Measurements from ENCODE around the gene OTUB2. TPM values are rescaled to one million over a fixed set of nuclear protein-coding genes. Genes with fewer than 3 reads are reported as not detected.

Gene OTUB2
- total RNA-seq, 1 donor from 2014 or later: 6.4 TPM

- peak; percentile 88 for DNase-seq (ENCODE audit: low read depth)
These were observed 5.1 kb upstream of the OTUB2 start for GRCh38 chr14:94021001-94021400.

DNA sequence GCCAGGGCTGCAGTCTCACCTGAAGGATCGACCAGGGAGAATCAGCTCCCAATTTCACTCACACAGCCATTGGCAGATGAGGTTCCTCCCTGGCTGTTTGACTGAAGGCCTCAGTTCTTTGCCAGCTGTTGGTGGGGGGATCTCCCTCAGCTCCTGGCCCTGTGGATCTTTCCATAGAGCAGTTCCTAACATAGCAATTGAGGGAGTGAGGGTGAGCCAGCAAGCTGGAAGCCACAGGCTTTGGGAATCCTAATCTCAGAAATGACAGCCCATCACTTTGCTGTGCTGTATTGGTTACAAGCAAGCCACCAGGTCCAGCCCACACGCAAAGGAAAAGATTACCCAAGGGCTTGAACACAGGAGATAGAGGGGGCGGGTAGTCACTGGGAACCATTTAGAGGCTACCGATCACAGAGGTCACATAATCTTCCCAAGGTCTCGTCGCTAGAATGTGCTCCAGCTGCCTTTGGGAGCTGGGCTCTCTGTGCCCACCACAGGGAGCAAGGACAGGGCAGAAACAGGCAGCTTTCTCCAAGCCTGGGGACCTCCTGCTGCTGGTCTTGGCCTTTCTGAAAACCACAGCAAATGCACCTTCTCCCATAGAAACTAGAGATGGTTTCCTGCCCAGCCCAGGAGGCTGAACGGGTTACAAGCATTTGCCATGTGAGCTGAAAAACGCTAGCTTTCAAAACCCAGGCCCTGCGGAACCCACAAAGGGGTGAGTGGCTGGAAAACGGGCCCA lies 4.6 kb upstream of the OTUB2 start:
- no peak for DNase-seq (ENCODE audit: low read depth)

DNA sequence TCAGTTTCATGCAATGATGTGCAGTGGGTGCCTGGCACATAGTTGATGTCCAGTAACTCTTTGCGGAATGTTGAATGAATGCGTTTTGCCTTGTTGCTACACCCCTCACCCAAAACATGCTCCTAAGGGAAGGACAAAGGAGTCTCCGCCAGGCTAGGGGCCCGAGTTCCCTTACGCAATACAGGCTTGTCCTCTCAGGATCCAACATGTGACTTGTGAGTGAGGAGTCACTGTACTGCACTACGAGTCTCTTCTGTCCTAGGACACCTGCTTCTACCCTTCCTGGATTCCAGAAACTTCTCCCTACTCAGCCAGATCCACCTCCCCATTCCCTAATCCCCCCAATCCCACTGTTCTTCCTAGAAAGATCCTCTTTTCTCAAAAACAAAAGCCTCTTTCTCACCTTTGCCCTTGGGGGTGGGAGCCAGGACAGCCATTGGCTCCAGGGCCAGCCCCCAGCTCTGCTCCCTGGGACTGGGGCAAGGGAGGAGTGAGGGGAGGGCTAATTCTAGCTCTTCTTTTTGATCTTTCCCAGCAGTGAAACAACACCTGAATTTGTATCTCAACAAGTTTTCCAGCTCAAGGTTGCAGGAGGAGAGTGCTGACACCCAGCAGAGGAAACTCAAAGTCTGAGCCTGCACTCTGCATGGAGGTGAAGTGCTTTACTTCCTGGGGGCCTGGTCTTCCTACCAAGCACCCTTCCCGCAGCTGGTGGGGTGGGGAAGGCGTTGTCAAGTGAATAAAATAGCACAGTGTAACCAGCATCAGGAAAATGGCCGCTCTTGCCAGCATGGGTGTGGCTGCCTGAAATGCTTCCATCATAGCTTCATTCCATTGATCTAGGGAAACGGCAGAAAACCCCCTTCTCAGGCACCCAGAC lies 3.4 kb upstream of the OTUB2 start:
- DNase-seq (ENCODE audit: low read depth): no peak

DNA sequence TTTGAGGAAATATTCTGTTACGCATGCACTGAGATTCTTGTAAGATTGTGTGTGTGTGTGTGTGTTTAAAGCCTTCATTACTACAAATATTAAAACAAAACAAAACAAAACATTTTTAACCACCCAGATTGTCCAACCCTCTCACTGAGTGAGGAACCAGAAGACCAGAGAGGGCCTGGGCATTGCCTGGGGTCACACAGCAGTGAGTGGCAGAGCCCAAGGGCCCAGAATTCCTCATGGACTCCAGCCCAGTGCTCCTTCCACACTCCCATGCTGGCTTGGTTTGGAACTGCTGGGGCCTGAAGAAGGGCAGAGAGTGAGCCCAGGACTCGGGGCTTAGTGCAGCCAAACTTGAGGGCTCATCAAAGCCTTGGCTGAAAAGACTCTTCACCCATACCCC lies 1.6 kb upstream of the OTUB2 start:
- DNase-seq (ENCODE audit: low read depth): no peak

- DNase-seq (ENCODE audit: low read depth): peak; percentile 86
These were observed 420 bp upstream of the OTUB2 start for GRCh38 chr14:94025720-94026119.

- DNase-seq (ENCODE audit: low read depth): no peak
These were observed 839 bp downstream of the OTUB2 start for GRCh38 chr14:94026889-94027469.

GRCh38 chr14:94027566-94028449 lies 1.7 kb downstream of the OTUB2 start:
- no peak for DNase-seq (ENCODE audit: low read depth)

- DNase-seq (ENCODE audit: low read depth): peak; percentile 28
These were observed 2.3 kb downstream of the OTUB2 start for GRCh38 chr14:94028450-94028826.

DNA sequence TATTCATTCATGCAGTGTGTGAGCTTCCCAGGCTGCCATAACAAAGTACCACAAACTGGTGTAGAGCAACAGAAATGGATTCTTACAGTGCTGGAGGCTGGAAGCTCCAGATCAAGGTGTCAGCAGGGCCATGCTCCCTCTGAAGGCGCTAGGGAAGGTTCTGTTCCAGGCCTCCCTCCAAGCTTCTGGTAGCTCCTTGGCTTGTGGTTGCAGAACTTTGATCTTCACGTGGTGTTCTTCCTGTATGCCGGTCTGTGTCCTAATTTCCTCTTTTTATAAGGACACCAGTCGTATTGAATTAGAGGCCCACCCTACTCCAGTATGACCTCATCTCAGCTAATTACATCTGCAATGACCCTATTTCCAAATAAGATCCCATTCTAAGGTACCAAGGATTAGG lies 3.1 kb downstream of the OTUB2 start:
- DNase-seq (ENCODE audit: low read depth): no peak

DNA sequence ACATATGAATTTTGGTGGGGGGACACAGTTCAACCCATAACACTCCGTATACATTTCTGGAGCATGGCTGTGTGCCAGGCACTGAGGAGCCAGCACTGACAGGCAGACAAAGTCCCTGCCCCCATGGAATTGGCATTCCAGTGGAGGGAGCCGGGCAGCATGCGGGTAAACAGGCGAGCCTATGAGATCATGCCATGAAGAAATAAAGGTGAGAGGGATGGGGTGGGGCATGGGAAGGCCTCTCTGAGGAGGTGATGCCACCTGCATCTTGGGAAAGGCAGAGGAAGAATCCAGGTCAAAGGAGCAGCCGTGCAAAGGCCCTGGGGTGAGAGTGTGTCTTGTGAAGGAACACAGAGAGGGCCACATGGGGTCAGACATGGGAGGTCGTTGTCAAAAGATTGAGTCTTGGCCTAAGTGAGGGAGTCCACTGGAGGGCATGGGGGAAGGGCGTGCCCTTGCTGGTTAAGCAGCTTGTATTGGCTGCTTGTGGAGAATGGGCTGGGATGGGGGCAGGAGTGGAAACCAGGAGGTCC lies 3.6 kb downstream of the OTUB2 start:
- DNase-seq (ENCODE audit: low read depth): no peak

GRCh38 chr14:94030571-94030970 lies 4.4 kb downstream of the OTUB2 start:
- DNase-seq (ENCODE audit: low read depth): no peak

DNA sequence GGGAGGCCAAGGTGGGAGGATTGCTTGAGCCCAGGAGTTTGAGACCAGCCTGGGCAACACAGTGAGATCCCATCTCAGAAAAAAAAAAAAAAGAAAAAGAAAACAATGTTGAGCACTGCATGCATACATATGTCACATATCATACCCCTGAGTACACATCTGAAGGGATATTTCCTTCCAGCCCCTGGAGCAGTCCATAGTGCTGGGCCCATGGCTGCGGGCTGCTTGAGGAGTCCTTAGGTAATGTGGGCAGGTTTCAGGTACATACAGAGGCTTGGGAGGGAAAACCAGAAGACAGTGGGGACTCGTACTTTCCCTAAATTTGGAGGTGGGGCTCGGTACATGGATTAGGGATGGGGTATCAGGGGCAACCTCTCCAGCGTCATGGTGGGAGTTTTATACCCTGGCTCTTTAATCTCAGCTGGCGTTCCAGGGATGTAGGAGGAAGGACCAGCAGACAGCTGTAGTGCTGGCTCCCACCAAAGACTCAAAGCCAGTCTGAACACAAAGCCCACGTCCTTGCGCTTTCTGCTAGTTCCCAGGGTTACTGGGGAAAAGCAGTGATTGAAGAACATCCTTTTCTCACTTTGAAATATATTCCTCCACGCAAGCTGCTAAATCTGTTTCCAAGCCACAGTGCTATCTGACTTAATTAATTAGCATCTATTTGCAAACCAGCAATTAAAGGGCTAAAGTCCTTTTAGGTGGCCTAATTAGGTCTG lies 5.2 kb downstream of the OTUB2 start:
- no peak for DNase-seq (ENCODE audit: low read depth)

DNA sequence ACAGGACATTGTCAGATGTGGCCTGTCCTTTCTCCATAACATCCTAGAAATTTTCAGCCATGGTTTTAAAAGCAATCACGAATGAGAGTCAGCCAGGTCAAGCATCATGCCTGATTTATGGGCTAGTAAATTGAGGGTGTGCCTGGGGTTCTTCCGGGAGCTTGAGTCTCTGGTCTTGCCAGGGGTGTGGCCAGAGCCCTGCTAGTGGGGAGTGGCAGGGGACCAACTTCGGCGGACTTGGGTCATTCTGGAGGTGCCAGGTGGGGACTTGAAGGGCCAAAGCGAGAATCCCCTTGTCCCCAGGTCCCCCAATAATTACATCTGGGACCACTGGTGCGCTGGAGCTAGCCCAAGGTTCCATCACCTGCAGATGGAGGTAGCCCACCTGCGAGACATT lies 5.7 kb downstream of the OTUB2 start:
- no peak for DNase-seq (ENCODE audit: low read depth)

DNA sequence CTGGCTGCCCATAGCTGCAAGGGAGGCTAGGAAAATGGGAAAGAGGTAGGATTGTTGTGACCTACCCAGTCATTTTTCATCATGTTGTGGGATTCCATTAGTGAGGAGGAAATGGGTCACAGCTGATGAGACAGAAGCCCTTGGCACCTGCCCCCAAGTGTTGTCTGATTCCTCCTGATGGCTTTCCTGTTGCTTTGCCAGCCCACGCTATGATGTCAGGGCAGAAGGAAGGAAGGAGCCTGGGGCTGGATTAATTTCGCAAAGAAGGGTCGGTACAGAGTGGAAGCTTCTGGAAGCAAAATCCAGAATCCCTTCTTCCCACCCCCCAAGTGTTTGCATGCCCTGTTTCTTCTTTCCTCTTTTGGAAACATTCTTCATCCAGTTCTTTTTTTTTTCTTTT lies 8.7 kb downstream of the OTUB2 start:
- DNase-seq (ENCODE audit: low read depth): no peak

GRCh38 chr14:94036313-94037167 lies 10.4 kb downstream of the OTUB2 start:
- peak; percentile 46 for DNase-seq (ENCODE audit: low read depth)

DNA sequence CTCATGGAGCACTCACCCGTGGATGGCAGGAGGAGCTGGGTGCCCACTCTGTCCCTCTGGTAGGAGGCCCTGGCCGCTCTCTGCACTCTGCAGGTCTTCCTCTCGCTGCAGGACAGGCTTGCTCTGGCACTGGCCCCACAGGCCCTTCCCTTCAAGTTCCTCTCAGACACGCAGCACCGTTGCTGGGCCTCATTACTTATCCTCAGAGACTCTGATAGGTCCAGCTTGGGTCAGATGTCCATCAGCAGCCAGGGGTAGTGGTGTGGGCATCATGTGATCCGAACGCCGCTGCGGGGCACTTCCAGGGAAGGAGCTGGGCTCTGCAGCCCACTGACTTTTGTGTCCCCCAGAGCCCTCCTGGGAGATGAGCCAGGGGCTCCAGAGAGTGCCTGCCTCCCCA lies 11.8 kb downstream of the OTUB2 start:
- no peak for DNase-seq (ENCODE audit: low read depth)

DNA sequence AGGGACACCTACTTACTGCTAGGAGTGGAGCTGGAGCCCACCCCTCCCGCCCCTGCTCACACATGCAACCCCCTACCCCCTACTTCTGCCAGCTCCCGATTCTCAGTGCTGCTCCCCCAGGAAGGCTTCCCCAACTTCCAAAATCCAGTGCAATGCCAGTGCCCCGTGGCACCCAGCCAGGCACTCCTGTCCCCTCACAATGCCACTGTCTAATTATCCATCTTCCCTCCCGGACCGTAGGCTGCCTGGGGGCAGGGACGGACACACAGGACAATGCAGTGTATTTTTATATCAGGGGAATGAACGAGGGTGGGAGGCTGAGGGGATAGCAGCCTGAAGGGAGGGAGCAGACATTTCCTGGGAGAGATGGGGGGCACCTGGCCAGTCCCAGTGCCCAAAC lies 12.4 kb downstream of the OTUB2 start:
- no peak for DNase-seq (ENCODE audit: low read depth)

- no peak for DNase-seq (ENCODE audit: low read depth)
These were observed 12.9 kb downstream of the OTUB2 start for GRCh38 chr14:94038921-94039629.

DNA sequence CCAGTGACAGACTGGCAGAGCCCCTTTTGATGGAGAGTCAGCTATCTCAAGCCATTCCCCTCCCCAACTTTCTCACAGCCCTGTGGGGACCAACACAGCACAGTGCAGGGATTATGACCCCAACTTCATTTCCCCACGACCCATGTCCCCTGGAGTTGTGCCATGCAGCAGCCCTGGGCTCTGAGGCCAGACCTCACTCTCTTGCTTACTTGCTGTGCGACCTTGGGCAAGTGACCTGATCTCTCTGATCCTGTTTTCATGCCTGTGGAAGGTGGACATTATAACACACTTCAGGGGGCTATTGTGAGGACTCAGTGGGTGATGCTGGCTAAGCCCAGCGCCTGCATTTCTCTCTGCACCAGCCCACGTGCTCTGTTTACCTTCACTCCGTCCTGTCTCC lies 14.1 kb downstream of the OTUB2 start:
- no peak for DNase-seq (ENCODE audit: low read depth)

Measured in renal cortical epithelial cell (primary cell).